HEK293 (cell line): Measurements from ENCODE around the gene TSPAN7.

ENCODE experiments used
- CTCF ChIP-seq: fragments of 450-650 bp; formaldehyde crosslinking; IDR thresholded peaks from 2 replicates; pipeline ENCODE4 v1.5.1; 2016; ENCODE audit warnings: missing biosample characterization, missing genetic modification characterization
- ELK4 ChIP-seq: IDR thresholded peaks from 2 replicates; pipeline ENCODE4 v1.6.1; 2011; ENCODE audit warnings: mild to moderate bottlenecking, low read depth, low read length, borderline replicate concordance
- MZF1 ChIP-seq: fragments of 450-650 bp; formaldehyde crosslinking; IDR thresholded peaks from 2 replicates; pipeline ENCODE4 v1.5.1; 2017; ENCODE audit warnings: missing biosample characterization, missing genetic modification characterization, borderline replicate concordance
- REST ChIP-seq: fragments of 450-650 bp; formaldehyde crosslinking; IDR thresholded peaks from 2 replicates; pipeline ENCODE4 v1.5.1; 2016; ENCODE audit warnings: missing biosample characterization, missing genetic modification characterization
- SP2 ChIP-seq: fragments of 450-650 bp; formaldehyde crosslinking; IDR thresholded peaks from 2 replicates; pipeline ENCODE4 v1.5.1; 2016; ENCODE audit warnings: missing biosample characterization, missing genetic modification characterization
- YY1 ChIP-seq: fragments of 450-650 bp; formaldehyde crosslinking; IDR thresholded peaks from 2 replicates; pipeline ENCODE4 v1.5.1; 2018; ENCODE audit warnings: missing biosample characterization, missing genetic modification characterization
- ZBTB1 ChIP-seq: fragments of 450-650 bp; formaldehyde crosslinking; IDR thresholded peaks from 2 replicates; pipeline ENCODE4 v1.5.1; 2016; ENCODE audit warnings: missing biosample characterization, missing genetic modification characterization
- ZNF398 ChIP-seq: fragments of 450-650 bp; formaldehyde crosslinking; IDR thresholded peaks from 2 replicates; pipeline ENCODE4 v1.5.1; 2017; ENCODE audit warnings: missing biosample characterization, missing genetic modification characterization
- ZNF530 ChIP-seq: fragments of 450-650 bp; formaldehyde crosslinking; IDR thresholded peaks from 2 replicates; pipeline ENCODE4 v1.5.1; 2016; ENCODE audit warnings: low read depth, missing biosample characterization, missing genetic modification characterization
- ZNF580 ChIP-seq: fragments of 450-650 bp; formaldehyde crosslinking; IDR thresholded peaks from 2 replicates; pipeline ENCODE4 v1.5.1; 2016; ENCODE audit warnings: missing biosample characterization, missing genetic modification characterization
- ZNF624 ChIP-seq: fragments of 450-650 bp; formaldehyde crosslinking; IDR thresholded peaks from 2 replicates; pipeline ENCODE4 v1.5.1; 2017; ENCODE audit warnings: missing biosample characterization, missing genetic modification characterization
- ZNF707 ChIP-seq: fragments of 450-650 bp; formaldehyde crosslinking; IDR thresholded peaks from 2 replicates; pipeline ENCODE4 v1.5.1; 2016; ENCODE audit warnings: missing biosample characterization, missing genetic modification characterization
- ZSCAN5A ChIP-seq: fragments of 450-650 bp; formaldehyde crosslinking; IDR thresholded peaks from 2 replicates; pipeline ENCODE4 v1.5.1; 2016; ENCODE audit warnings: missing biosample characterization, missing genetic modification characterization

- TF ChIP-seq CTCF (tag by site-specific recombination) = no peak
- TF ChIP-seq SP2 (tag by site-specific recombination) = no peak
- no peak for TF ChIP-seq ZNF398 (tag by site-specific recombination)
- TF ChIP-seq ZNF707 = no peak
- TF ChIP-seq ELK4 = no peak
- TF ChIP-seq ZBTB1 (tag by site-specific recombination) = no peak
- TF ChIP-seq MZF1 (tag by site-specific recombination) = no peak
- no peak for TF ChIP-seq ZNF580 (tag by site-specific recombination)
- TF ChIP-seq REST (tag by site-specific recombination) = no peak
- TF ChIP-seq ZSCAN5A (tag by site-specific recombination) = no peak
- TF ChIP-seq YY1 (tag by site-specific recombination) = no peak
- no peak for TF ChIP-seq ZNF624 (tag by site-specific recombination)
- TF ChIP-seq ZNF530 = no peak
Observed at GRCh38 chrX:38558686-38559085, 2.7 kb upstream of the TSPAN7 start.
